Measurements from ENCODE around the gene CLMP. TPM values are rescaled to one million over a fixed set of nuclear protein-coding genes. Genes with fewer than 3 reads are reported as not detected.
A peak's percentile ranks its signal among the peaks of the same experiment; 100 is the strongest.

Gene CLMP
- polyA plus RNA-seq, 1 donor (not counting 4 experiments of a cell fraction or from before 2014, with no cell fraction given), result 2.7 TPM

- H2AFZ ChIP-seq (ENCODE audit: control insufficient read depth, low read length), result no peak overlapping the region
- H3K9me1 ChIP-seq (ENCODE audit: control insufficient read depth, extremely low read depth, insufficient read depth, low read length), result no peaks in the 10 kb centered on the region
- peaks cover 16% of the 10 kb centered on the region for H3K4me1 ChIP-seq (ENCODE audit: control insufficient read depth, extremely low read depth, insufficient read depth, low read length)
- H3K36me3 ChIP-seq (ENCODE audit: control insufficient read depth in 2 of 2, extremely low read depth in 1 of 2, insufficient read depth in 2 of 2, low read length in 2 of 2), result no peaks in the 10 kb centered on the region
- dilution Hi-C loops (cut with MboI; ENCODE audit: extremely low pct_ligation_motif_present, low sequenced_read_pairs), result no loop called here
- H3K9ac ChIP-seq (ENCODE audit: control insufficient read depth, extremely low read depth, insufficient read depth, low read length), result no peak overlapping the region
- no peak overlapping the region for H3K27ac ChIP-seq (ENCODE audit: control insufficient read depth, insufficient read depth, low read length)
- FAIRE-seq, result no peak
- H3K4me3 ChIP-seq (ENCODE audit: control insufficient read depth in 2 of 3, extremely low read depth in 1 of 3, insufficient read depth in 2 of 3, low read depth in 1 of 3, low read length in 3 of 3), result no peak overlapping the region
- TF ChIP-seq EZH2 (IDR thresholded peaks at IDR 0.05; ENCODE audit: low read length), result no peak
- no peak for TF ChIP-seq CTCF (optimal IDR thresholded peaks at IDR 0.05 in 1 of 3, IDR thresholded peaks at IDR 0.05 in 1 of 3, conservative IDR thresholded peaks at IDR 0.05 in 1 of 3; ENCODE audit: extremely low read depth in 1 of 3, insufficient read depth in 2 of 3, low read length in 3 of 3)
- no peaks in the 10 kb centered on the region for H3K79me2 ChIP-seq (ENCODE audit: control insufficient read depth, insufficient read depth, low read length)
- no peaks in the 10 kb centered on the region for H4K20me1 ChIP-seq (ENCODE audit: control insufficient read depth, extremely low read depth, insufficient read depth, low read length)
- DNase-seq (ENCODE audit: low read depth, low spot score), result no peak
- no peaks in the 10 kb centered on the region for H3K27me3 ChIP-seq (ENCODE audit: control insufficient read depth, extremely low read depth, insufficient read depth, low read length)
- H3K4me2 ChIP-seq (ENCODE audit: control insufficient read depth, extremely low read depth, insufficient read depth, low read depth, low read length), result no peak overlapping the region
- H3K9me3 ChIP-seq (ENCODE audit: control insufficient read depth, low read depth, low read length), result no peaks in the 10 kb centered on the region
Observed at GRCh38 chr11:123196060-123196714, 1.1 kb upstream of the CLMP start.

- no peak for DNase-seq (ENCODE audit: low read depth, low spot score)
- FAIRE-seq, result no peak
Observed at GRCh38 chr11:123194337-123195187, 486 bp downstream of the CLMP start.

More at GRCh38 chr11:123194337-123195187, 486 bp downstream of the CLMP start:
- no peaks in the 10 kb centered on the region for H3K9me1 ChIP-seq (ENCODE audit: control insufficient read depth, extremely low read depth, insufficient read depth, low read length)
- no peaks in the 10 kb centered on the region for H3K36me3 ChIP-seq (ENCODE audit: control insufficient read depth in 2 of 2, extremely low read depth in 1 of 2, insufficient read depth in 2 of 2, low read length in 2 of 2)
- dilution Hi-C loops (cut with MboI; ENCODE audit: extremely low pct_ligation_motif_present, low sequenced_read_pairs), result no loop called here
- peak overlapping the region; percentile 66 for H2AFZ ChIP-seq (ENCODE audit: control insufficient read depth, low read length)
- TF ChIP-seq EZH2 (IDR thresholded peaks at IDR 0.05; ENCODE audit: low read length), result no peak
- no peak for TF ChIP-seq CTCF (optimal IDR thresholded peaks at IDR 0.05 in 1 of 3, IDR thresholded peaks at IDR 0.05 in 1 of 3, conservative IDR thresholded peaks at IDR 0.05 in 1 of 3; ENCODE audit: extremely low read depth in 1 of 3, insufficient read depth in 2 of 3, low read length in 3 of 3)
- peak overlapping the region; percentile 67 for H3K4me2 ChIP-seq (ENCODE audit: control insufficient read depth, extremely low read depth, insufficient read depth, low read depth, low read length)
- H4K20me1 ChIP-seq (ENCODE audit: control insufficient read depth, extremely low read depth, insufficient read depth, low read length), result no peaks in the 10 kb centered on the region
- no peaks in the 10 kb centered on the region for H3K27me3 ChIP-seq (ENCODE audit: control insufficient read depth, extremely low read depth, insufficient read depth, low read length)
- peaks cover 16% of the 10 kb centered on the region for H3K4me1 ChIP-seq (ENCODE audit: control insufficient read depth, extremely low read depth, insufficient read depth, low read length)
- no peaks in the 10 kb centered on the region for H3K79me2 ChIP-seq (ENCODE audit: control insufficient read depth, insufficient read depth, low read length)
- H3K9ac ChIP-seq (ENCODE audit: control insufficient read depth, extremely low read depth, insufficient read depth, low read length), result peak overlapping the region; percentile 63
- H3K4me3 ChIP-seq (ENCODE audit: control insufficient read depth in 2 of 3, extremely low read depth in 1 of 3, insufficient read depth in 2 of 3, low read depth in 1 of 3, low read length in 3 of 3), result peak overlapping the region; percentile 33 to 60 (median 46)
- H3K27ac ChIP-seq (ENCODE audit: control insufficient read depth, insufficient read depth, low read length), result peak overlapping the region; percentile 11
- H3K9me3 ChIP-seq (ENCODE audit: control insufficient read depth, low read depth, low read length), result no peaks in the 10 kb centered on the region

All from keratinocyte (primary cell).